Activated CD8-positive, alpha-beta memory T cell treated with anti-CD3 and anti-CD28 coated beads for 1 hour (primary cell): ENCODE results near the gene CLCN3.
"Not testable (repeated sequence)": the region's sequence is repeated elsewhere in the genome, so short reads cannot be mapped to it uniquely, and the experiment has no call there.

Source experiments
- DNase-seq, 2 donors: peaks; one replicate each; pipeline ENCODE4 v3.0.0-alpha.2; 2020; ENCODE audit warnings: low read depth in 1 of 2; ENCODE audit errors: extremely low read depth in 1 of 2

The CLCN3 gene

DNA sequence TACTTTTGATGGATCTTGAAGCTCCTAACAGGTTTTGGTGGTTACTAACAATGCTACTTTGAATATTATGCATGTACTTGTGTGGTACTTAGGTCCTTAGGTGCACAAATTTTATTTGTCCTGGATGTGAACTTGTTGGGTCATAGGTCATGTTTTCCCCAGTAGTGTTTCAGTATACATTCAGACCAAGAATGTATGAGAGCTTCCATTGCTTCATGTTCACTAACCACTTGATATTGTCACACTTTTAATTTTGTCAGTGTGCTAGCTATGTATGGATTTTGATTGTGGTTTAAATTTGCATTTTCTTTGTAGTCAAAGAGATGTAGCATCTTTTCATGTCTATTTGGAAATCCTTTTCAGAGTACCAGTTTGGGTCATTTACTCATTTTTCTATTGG is 32.2 kb downstream of the CLCN3 start:
- no peak for DNase-seq

DNA sequence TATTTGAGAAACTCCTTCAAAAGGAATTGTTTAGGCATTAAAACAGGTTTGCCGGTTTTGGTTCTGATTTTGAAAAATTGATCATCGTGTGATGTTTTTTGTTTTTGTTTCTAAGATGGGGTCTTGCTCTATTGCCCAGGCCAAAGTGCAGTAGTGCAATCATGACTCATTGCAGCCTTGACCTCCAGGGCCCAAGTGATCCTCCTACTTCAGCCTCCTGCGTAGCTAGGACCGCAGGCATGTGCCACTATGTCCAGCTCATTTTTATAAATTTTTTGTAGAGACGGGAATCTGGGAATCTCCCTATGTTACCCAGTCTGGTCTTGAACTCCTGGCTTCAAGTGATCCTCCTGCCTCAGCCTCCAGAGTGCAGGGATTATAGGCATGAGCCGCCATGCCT is 35.0 kb downstream of the CLCN3 start:
- no peak for DNase-seq

DNA sequence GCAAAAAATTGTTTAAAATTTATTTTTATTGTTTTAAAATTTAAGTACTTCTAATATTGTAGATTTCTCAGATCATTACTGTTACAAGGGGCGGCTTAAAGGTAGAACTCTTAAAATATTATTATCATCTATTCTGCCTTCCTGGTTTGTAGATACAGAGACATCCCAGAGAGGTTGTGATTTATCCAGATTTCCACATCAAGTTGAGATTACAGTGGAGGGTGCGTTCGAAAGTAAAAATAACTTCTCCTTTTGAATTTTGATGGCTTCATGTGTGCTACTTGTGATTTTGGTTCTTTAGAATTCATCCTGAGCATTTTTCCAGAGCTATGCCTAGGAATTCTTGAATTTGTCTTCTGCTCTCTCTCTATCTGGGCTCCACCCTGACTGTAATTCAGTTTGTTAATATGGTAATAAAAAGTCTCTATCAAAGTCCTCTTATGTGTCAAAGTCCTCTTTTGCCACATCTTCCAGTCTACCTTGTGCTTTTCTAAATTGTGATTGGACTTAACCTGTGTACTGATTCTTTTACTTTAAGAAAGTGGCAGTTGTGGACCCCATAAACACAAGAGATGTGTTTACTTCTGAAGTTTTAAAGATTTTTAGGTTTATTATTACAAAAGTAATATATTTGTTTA is 37.2 kb downstream of the CLCN3 start:
- DNase-seq = no peak

DNA sequence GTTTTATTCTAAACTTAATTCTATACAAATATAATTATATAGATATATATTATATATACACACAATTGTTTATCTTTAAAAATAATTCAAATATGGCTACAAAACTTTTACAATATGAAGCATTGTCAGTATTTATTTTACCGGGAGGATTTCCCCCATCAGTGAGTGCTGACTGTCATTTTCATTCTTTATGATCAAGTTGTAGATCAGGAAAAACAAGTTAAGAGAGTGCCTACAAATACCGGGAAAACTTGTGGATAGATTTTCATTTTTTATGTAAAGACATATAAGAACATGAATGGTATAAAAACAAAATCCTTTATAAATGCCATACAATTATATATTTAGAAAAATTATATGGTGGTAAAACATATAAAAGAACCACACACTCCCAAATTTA is 37.8 kb downstream of the CLCN3 start:
- no peak for DNase-seq

DNA sequence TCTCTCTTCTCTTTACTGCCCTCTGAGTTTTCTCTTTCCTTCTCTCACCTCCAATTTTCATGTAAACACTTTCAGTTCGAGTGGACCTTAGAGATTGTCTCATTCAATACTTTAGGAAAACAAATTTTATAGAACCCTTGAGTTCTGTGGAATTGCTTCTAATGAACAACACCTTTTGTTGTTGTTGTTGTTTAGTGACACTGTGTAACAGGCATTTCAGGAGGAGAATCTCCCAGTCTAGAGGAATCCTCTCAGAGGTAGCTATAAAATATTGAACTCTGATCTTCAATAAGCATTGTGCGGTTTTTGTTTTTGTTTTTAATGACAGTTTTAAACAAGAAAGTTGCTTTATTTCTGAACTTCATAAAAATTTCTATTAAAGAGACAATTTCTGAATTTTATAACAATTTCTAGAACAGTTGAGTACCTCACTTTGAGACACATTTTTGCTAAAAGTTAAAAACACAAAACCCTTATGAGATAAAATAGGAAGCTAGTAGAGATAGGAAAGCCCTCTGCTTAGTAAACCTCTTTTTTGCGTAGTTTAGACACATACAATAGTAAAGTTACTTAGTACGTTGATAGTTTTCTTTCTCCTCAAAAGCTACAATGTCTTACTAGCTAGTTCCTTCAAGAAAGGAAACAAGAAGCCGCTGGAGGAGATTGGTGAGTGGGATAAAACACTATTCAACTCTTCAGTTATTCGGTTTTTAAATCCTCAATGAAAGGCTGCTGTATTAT is 38.8 kb downstream of the CLCN3 start:
- DNase-seq = no peak

DNA sequence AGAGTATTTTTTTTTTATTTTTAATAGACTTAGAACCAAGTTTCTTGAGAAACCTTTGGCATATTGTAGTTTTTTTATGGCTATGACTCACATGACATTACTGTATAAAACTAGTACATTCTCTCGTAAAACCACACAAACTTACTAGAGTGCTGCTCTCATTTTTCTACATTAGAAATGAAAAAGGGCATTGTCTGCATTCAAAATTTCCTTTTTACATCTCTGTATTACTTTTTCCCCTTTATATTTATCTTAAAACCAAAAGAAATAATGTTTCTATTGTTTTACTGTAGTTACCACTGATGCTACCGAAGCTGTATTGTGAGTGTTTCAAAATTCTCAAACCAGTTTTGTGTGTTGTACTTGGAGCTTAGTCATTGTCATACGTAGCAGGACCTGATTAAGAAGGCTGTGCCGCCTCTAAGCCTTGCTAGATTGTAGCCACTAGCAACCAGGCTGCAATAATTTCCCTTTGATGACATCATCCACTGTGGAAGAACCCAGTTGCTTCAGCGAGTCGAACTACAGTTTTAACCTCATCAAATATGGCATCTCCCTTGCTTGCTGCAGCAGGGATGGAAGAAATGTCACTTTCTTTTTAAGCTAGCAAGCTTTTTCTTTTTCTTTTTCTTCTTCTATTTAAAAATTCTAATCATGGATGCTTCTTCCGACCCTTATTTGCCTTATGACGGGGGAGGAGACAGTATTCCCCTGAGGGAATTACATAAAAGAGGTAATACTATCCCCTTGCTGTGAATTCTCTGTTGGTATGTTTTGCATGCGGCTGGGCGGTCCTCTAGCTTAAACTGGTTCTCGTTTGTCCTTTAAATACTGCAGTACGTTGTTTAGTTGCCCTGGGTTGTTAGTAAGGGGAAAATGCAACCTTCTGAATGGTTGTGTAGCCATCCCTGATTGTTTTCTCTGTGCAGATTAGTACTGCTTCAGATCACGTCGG is 39.6 kb downstream of the CLCN3 start:
- DNase-seq = peak; percentile 25 to 34

DNA sequence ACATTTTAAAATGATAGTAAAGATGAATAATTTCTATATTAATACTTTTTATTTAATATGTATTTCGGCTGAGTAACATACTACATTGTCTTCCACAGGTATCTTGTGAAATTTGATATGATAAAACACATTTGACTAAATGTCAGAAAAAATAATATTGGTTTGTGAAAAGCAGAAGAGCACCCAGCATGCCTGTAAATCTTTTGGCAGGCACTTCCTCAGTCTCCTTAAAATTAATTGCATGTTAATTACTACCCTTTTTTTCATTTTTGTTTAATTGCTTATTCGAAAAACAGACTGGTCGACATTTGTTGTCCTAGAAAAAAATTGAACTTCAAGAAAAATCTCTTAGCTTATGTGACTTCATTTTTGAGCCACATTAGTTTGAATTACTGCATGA is 40.6 kb downstream of the CLCN3 start:
- DNase-seq = no peak

DNA sequence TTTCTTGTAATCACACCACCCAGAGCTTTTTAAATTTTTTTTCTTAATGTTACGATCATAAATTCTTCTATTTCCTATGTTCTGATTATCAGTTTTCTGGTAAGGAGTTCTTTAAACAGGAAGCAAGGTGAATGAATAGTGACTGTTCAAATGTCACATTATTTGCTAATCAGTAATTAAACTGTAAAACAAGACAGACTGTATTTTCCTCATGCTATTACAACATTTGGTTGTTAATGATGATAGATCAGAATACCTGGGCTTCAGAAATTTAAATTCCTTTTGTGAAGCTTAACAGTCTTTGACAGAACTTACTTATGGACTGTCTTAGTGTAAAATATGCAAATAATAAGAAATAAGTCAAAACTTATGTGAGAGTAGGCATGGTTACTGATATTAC is 41.4 kb downstream of the CLCN3 start:
- DNase-seq = no peak

DNA sequence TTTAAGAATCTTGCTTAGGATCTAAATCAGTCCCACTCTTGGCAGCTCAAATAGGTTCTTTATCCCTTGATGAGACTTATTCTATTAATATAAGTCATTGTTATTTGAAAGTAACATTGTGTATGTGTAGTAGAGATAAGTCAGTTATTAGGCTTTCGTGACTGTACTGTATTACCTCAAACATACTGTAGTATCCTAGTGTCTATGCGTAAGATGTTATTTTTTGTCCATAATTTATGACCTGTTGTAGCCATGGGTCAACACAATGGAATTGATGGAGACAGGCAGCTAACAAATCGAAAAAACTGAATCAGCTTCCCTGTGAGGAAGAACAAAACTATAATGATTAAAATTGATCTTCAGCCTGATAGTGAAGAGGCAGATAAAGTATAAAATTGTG is 41.8 kb downstream of the CLCN3 start:
- no peak for DNase-seq

DNA sequence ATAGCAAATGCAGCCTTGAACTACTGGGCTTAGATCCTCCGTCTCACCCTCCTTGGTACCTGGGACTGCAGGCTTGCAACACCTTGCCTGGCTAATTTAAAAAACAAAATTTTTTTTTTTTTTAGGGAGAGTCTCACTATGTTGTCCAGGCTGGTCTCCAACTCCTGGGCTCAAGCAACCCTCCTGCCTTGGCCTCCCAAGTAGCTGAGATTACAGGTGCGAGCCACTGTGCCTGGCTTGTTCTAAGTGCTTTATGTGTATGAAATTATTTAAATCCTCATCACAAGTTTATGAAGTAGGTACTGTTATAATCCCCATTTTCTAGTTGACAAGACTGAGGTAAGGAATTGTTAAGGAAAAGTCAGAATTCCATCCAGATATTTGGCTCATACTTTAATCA is 43.0 kb downstream of the CLCN3 start:
- DNase-seq = no peak

DNA sequence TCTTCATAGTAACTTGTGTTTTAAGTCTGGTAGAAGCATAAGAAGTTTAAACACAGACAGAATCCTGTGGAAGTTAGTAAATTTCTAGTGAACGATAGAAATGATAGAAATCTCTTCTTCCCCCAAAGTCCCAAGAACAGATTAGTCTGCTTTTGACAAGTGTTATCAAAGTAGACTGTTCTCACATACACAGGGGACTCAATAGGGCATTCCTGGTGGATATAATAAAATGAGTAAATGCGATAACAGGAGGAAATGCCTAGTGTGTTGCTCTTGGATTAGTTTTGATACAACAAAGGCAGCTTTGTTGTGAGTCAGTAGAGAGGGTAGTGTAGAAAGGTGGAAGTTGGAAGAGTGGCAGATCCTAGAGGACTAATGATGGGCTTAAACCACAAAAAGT is 43.5 kb downstream of the CLCN3 start:
- DNase-seq = no peak

DNA sequence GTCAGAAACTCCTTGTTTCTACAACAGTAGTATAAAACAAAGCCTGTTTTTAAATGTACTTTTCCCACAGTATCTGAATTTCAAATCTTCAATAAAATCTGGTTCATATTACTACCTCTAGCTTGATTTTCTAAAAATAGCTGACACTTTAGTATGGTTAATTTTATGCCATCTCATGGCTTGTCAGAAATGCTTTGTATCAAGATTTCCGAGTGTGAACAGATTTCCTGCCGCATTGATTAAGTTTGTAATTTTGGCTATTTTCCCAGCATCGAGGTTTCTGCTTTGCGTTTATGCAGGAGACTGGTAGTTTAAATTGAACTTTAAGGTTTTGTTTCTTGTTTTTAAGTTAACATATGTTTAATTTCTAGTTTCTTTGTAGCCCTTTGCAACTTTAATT is 44.2 kb downstream of the CLCN3 start:
- DNase-seq = no peak

DNA sequence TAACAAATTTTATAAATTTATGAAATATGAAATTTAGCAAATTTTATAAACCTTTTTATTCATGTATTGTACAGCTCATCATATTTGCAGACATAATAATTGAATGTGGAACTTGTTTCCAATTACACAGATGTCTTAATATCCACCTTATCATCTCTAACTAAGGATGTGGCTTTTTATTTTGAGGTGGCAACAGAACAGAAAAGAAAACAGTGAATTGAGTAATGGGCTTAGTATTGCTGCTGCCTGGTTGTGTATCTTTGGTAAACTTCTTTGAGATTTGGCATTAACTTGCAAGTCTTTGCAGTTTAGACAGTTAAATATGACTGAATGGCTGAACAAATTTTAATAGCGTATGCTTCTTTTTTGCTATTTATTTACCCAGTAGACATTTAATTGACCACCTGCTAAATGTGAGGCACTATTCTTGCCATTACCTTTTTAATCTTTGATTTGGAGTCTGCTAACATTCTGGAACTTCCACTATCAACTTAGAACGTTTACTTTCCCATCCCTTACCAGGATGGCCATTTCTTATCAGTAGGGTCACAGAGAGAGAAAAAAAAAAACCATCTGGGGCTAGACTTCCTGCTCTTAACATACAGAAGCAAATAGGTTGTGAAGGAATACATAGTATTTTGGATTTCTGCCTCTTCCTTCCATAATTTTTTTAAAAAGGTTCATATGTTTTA is 44.8 kb downstream of the CLCN3 start:
- DNase-seq = no peak

DNA sequence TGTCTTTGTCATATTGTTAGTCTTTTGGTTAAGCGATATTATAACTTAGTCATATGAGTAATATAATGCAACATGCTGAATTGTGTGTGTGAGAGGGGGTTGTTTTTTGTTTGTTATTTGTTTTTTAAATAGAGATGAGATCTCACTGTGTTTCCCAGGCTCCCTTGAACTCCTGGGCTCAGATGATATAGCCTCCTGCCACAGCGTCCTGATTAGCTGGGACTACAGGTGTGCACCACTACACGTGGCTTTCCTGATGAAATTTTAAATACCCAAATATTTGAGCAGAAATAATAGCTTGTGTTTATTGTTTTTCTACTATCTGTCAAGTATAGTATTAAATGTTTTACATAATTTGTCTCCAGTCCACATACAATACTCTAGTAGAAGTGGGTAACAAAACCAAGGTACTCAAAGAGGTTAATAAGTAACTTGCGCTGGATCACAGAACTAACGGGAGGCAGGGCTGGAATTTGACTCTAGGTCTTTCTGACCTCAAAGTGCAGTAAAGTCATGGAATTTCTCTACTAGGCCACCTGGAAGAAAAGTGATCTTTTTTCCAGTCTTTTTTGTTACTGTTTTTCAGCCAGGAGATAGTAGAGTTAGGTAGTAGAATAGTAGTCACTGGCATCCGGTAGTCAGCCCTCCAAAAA is 47.8 kb downstream of the CLCN3 start:
- no peak for DNase-seq

DNA sequence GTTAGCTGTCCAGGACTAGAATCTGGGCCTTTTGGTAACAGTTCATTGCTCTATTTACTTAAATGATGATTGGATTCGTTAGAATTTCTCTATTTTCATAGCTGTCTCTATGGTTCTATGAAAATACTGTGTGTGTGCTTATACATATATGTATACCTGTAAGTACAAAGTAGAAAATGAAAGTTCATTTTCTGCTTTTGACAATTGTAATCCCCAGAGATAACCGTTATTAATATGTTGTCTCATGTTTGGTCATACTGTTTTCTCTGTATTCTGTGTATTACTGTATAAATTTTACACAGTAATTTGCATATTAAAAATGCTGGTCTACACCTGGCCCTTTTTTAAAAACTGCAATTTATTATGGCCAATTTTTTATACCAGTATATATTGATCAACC is 55.4 kb downstream of the CLCN3 start:
- no peak for DNase-seq

DNA sequence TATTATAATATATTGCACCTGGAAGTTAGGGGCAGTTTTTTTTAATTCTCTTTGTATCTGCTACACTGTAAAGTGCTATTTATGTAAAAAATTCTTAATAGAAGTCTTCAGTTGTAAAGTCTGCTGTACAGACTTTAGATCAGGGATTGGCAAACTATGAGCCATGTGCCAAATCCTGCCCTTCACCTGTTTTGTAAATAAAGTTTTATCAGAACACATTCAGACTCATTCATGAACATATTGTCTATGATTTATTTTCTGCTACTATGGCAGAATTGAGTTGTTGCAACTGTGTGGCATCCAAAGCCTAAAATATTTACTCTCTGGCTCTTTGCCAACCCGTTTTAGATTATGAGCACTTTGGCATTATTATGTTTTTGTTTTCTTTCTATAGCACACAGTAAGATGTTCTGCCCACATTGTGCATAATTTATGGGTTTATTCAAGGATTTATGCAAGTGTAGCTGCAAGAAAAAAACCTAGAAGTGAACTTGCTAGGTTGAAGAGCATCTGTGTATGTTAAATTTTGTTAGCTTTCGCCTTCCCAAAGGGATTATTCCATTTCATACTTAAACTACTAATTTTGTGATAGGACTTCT is 56.9 kb downstream of the CLCN3 start:
- no peak for DNase-seq

DNA sequence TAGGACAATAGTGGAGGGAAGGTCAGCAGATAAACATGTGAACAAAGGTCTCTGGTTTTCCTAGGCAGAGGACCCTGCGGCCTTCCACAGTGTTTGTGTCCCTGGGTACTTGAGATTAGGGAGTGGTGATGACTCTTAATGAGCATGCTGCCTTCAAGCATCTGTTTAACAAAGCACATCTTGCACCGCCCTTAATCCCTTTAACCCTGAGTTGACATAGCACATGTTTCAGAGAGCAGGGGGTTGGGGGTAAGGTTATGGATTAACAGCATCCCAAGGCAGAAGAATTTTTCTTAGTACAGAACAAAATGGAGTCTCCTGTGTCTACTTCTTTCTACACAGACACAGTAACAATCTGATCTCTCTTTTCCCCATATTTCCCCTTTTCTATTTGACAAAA is 58.1 kb downstream of the CLCN3 start:
- not testable (repeated sequence) for DNase-seq

DNA sequence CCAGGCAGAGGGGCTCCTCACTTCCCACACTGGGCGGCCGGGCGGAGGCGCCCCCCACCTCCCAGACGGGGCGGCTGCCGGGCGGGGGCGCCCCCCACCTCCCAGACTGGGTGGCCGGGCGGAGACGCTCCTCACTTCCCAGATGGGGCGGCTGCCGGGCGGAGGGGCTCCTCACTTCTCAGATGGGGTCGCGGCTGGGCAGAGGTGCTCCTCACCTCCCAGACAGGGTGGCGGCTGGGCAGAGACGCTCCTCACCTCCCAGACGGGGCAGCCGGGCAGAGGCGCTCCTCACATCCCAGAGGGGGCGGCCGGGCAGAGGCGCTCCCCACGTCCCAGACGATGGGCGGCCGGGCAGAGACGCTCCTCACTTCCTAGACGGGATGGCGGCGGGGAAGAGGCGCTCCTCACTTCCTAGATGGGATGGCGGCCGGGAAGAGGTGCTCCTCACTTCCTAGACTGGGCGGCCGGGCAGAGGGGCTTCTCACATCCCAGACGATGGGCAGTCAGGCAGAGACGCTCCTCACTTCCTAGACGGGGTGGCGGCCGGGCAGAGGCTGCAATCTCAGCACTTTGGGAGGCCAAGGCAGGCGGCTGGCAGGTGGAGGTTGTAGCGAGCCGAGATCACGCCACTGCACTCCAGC is 58.7 kb downstream of the CLCN3 start:
- DNase-seq = not testable (repeated sequence)

DNA sequence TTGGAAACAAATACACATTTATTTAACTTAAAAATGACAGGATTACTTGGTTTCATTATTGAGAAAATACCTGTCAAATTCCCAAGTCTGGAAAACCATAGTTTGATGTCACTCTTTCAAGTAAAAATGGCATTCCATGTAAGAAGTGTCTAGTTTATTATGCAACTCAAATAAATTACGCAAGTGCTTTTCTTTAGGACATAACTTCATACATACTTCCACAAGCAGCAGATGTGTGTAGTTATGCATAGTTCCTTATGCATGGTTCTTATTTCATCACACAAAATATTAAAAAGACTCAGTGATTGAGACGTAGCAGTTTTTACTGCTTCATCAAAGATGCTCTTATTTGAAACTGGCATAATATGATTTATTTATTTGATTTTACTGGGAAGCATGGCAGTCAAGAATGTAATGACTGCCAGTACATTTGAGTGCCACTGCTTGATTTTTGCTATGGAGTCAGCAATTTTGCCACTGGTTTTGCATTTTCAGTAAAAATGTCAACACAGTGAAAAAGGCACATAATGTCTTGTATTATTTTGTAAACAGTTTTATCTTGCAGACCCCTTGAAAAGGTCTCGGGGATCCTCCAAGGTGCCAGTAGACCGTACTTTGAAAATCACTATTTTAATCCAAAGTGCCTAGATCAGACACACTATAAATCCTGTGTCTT is 62.1 kb downstream of the CLCN3 start:
- no peak for DNase-seq
